A549 (cell line): ENCODE measurements around the gene TOM1L2. TPM values are rescaled to one million over a fixed set of nuclear protein-coding genes. Genes with fewer than 3 reads are reported as not detected.
A peak's percentile ranks its signal among the peaks of the same experiment; 100 is the strongest.

Source experiments
- ATAC-seq, 2 experiments: fragments of 200-7000 bp in 1 of 2; fragments of >200 bp in 1 of 2; cut with Nextera tagmentation in 1 of 2; cut with Tn5 transposase in 1 of 2; 3 replicates each; pipeline versions ENCODE4 v1.8.0 to v1.9.1; 2018 to 2020; ENCODE audit warnings: mild to moderate bottlenecking in 1 of 2, moderate library complexity in 1 of 2
- CTCF ChIA-PET: fragments of 300-600 bp; sonication (Branson Sonifier 250); formaldehyde crosslinking; extraction: SDS; loops from one replicate; lab custom pipeline; 2021; ENCODE audit warnings: antibody characterized with exemption, inconsistent platforms; lab: Yijun Ruan, JAX
- POLR2A ChIA-PET: fragments of 350-600 bp; formaldehyde crosslinking; extraction: SDS; loops from one replicate; lab custom pipeline; 2021; ENCODE audit warnings: antibody characterized with exemption, inconsistent platforms; lab: Yijun Ruan, JAX
- DNase-seq, 2 experiments: peaks; one replicate each; pipeline versions ENCODE4 v3.0.0 to v3.0.0-alpha.2; 2011 to 2016; ENCODE audit warnings: low read depth in 1 of 2, low spot score in 1 of 2
- FAIRE-seq: peaks from 2 replicates; lab custom pipeline; 2011; peaks lifted over from hg19 to GRCh38; lab: Jason Lieb, UNC
- H3K27ac ChIP-seq, 2 experiments: fragments of >200 bp; sonication (Bioruptor Twin); formaldehyde crosslinking; 3 replicates each; pipeline ENCODE4 v1.5.1; 2016 to 2017
- H3K4me1 ChIP-seq: fragments of >200 bp; sonication (Bioruptor Twin); formaldehyde crosslinking; 3 replicates; pipeline ENCODE4 v1.6.1; 2016
- H3K4me2 ChIP-seq: fragments of >200 bp; sonication (Bioruptor Twin); formaldehyde crosslinking; 3 replicates; pipeline ENCODE4 v1.6.1; 2016
- H3K4me3 ChIP-seq: fragments of >200 bp; sonication (Bioruptor Twin); formaldehyde crosslinking; 3 replicates; pipeline ENCODE4 v1.5.1; 2016
- H3K9me3 ChIP-seq: fragments of >200 bp; sonication (Bioruptor Twin); formaldehyde crosslinking; 3 replicates; pipeline ENCODE4 v1.6.1; 2016
- CBX2 ChIP-seq: fragments of 200-600 bp; sonication (generic); IDR thresholded peaks from 2 replicates; pipeline ENCODE4 v1.6.1; 2016; ENCODE audit warnings: low read depth, mild to moderate bottlenecking, borderline replicate concordance
- CBX8 ChIP-seq: fragments of 200-600 bp; sonication (generic); IDR thresholded peaks from 2 replicates; pipeline ENCODE4 v1.6.1; 2016
- CEBPB ChIP-seq, 2 experiments: fragments of >200 bp in 1 of 2; sonication (Bioruptor Twin) in 1 of 2; formaldehyde crosslinking in 1 of 2; IDR thresholded peaks; 2 replicates each; pipeline ENCODE4 v1.6.1; 2012 to 2016
- CHD4 ChIP-seq: fragments of 200-600 bp; sonication (generic); IDR thresholded peaks from 2 replicates; pipeline ENCODE4 v1.6.1; 2016; ENCODE audit warnings: antibody characterized with exemption, mild to moderate bottlenecking, borderline replicate concordance
- EHF ChIP-seq: fragments of 250-450 bp; sonication (Bioruptor Pico); IDR thresholded peaks from 2 replicates; pipeline ENCODE4 v1.5.0; 2020; ENCODE audit warnings: mild to moderate bottlenecking
- EHMT2 ChIP-seq: fragments of 200-600 bp; sonication (generic); IDR thresholded peaks from 2 replicates; pipeline ENCODE4 v1.6.1; 2016; ENCODE audit warnings: antibody characterized with exemption, low read depth, mild to moderate bottlenecking, moderate library complexity
- EP300 ChIP-seq, 2 experiments: fragments of >200 bp; sonication (Bioruptor Twin); formaldehyde crosslinking; IDR thresholded peaks; 2 replicates in 1 of 2; 3 replicates in 1 of 2; pipeline ENCODE4 v1.6.1; 2016 to 2017
- FOSB ChIP-seq: fragments of 250-450 bp; sonication (Bioruptor Pico); IDR thresholded peaks from 2 replicates; pipeline ENCODE4 v1.5.0; 2020; ENCODE audit warnings: mild to moderate bottlenecking, moderate library complexity
- FOSL2 ChIP-seq, 2 experiments: fragments of 450-650 bp in 1 of 2; fragments of >200 bp in 1 of 2; sonication (Bioruptor Twin) in 1 of 2; formaldehyde crosslinking; IDR thresholded peaks; 2 replicates each; pipeline versions ENCODE4 v1.5.0 to v1.6.1; 2016 to 2020; ENCODE audit warnings: mild to moderate bottlenecking in 1 of 2, moderate library complexity in 1 of 2
- GATA3 ChIP-seq: IDR thresholded peaks from 2 replicates; pipeline ENCODE4 v1.6.1; 2012; ENCODE audit warnings: borderline replicate concordance
- HDAC2 ChIP-seq: fragments of 200-600 bp; sonication (generic); IDR thresholded peaks from 2 replicates; pipeline ENCODE4 v1.6.1; 2016
- HEYL ChIP-seq: fragments of 250-450 bp; sonication (Bioruptor Pico); IDR thresholded peaks from 2 replicates; pipeline ENCODE4 v1.8.0; 2021; ENCODE audit warnings: mild to moderate bottlenecking, moderate library complexity
- HOXA7 ChIP-seq: fragments of 250-450 bp; sonication (Bioruptor Pico); IDR thresholded peaks from 2 replicates; pipeline ENCODE4 v1.5.0; 2020; ENCODE audit warnings: mild to moderate bottlenecking, moderate library complexity
- HOXB13 ChIP-seq: fragments of 250-450 bp; sonication (Bioruptor Pico); IDR thresholded peaks from 2 replicates; pipeline ENCODE4 v1.5.0; 2020; ENCODE audit warnings: low read depth, mild to moderate bottlenecking, moderate library complexity
- JUNB ChIP-seq: fragments of >200 bp; sonication (Bioruptor Twin); formaldehyde crosslinking; IDR thresholded peaks from 2 replicates; pipeline ENCODE4 v1.6.1; 2016
- KDM1A ChIP-seq: fragments of 200-600 bp; sonication (generic); IDR thresholded peaks from 2 replicates; pipeline ENCODE4 v1.6.1; 2016; ENCODE audit warnings: low read depth, mild to moderate bottlenecking
- MYC ChIP-seq: IDR thresholded peaks from 2 replicates; pipeline ENCODE4 v1.6.1; 2012; ENCODE audit warnings: mild to moderate bottlenecking, inconsistent platforms, low read length, improper control_type of control experiment, borderline replicate concordance
- NFE2L2 ChIP-seq: fragments of 150-350 bp; conservative IDR thresholded peaks from 2 replicates; pipeline ENCODE4 v1.6.1; 2014; ENCODE audit warnings: low read length
- NPAS2 ChIP-seq: fragments of 250-450 bp; sonication (Bioruptor Pico); IDR thresholded peaks from 2 replicates; pipeline ENCODE4 v1.8.0; 2022; ENCODE audit warnings: mild to moderate bottlenecking, moderate library complexity, borderline replicate concordance
- NR3C1 ChIP-seq: fragments of >200 bp; sonication (Bioruptor Twin); formaldehyde crosslinking; IDR thresholded peaks from 3 replicates; pipeline ENCODE4 v1.6.1; 2017
- PHF8 ChIP-seq: fragments of 200-600 bp; sonication (generic); IDR thresholded peaks from 2 replicates; pipeline ENCODE4 v1.6.1; 2016; ENCODE audit warnings: low read depth, mild to moderate bottlenecking, antibody characterized with exemption, moderate library complexity, borderline replicate concordance
- POLR2A ChIP-seq: IDR thresholded peaks from 2 replicates; pipeline ENCODE4 v1.6.1; 2012; ENCODE audit warnings: mild to moderate bottlenecking, low read length
- RFX5 ChIP-seq: fragments of 450-650 bp; IDR thresholded peaks from 2 replicates; pipeline ENCODE4 v1.7.1; 2014; ENCODE audit warnings: antibody characterized with exemption, mild to moderate bottlenecking, moderate library complexity
- ZFP36 ChIP-seq: fragments of 450-650 bp; IDR thresholded peaks from 2 replicates; pipeline ENCODE4 v1.6.1; 2014; ENCODE audit warnings: borderline replicate concordance; ENCODE audit not compliant: partially characterized antibody
- ZSCAN20 ChIP-seq: fragments of 250-450 bp; sonication (Bioruptor Pico); IDR thresholded peaks from 2 replicates; pipeline ENCODE4 v1.8.0; 2022; ENCODE audit warnings: mild to moderate bottlenecking, moderate library complexity
- WGBS: methylation state at CpG from one replicate; pipeline ENCODE4 v1.1.6; 2017; ENCODE audit errors: missing lambda C conversion rate; 5-methylcytosine and 5-hydroxymethylcytosine counted together
- polyA plus RNA-seq, 4 experiments: library from polyadenylated mRNA; depleted of rRNA in 3 of 4; stranded (reverse); fragments of >200 nt; fragmentation: RNase III in 1 of 4; extraction: RNeasy Plus Mini Kit Qiagen cat#74134 plus additional on column Dnase treatment in 1 of 4; gene quantifications; 2 replicates in 3 of 4; 3 replicates in 1 of 4; pipeline ENCODE4 v1.2.3, GENCODE V29; 2011 to 2017
- TF ChIP-seq, protein P1 (sequence below): IDR thresholded peaks from 2 replicates; pipeline ENCODE4 v1.6.1; 2012
- TF ChIP-seq, protein P2 (sequence below): IDR thresholded peaks from 2 replicates; pipeline ENCODE4 v1.6.1; 2012
- TF ChIP-seq, protein P3 (sequence below): fragments of 450-650 bp; IDR thresholded peaks from 2 replicates; pipeline ENCODE4 v1.6.1; 2014; ENCODE audit warnings: antibody characterized with exemption
- TF ChIP-seq, protein P4 (sequence below): fragments of >200 bp; sonication (Bioruptor Twin); formaldehyde crosslinking; IDR thresholded peaks from 2 replicates; pipeline ENCODE4 v1.6.1; 2016
- TF ChIP-seq, protein P5 (sequence below): fragments of 250-450 bp; sonication (Bioruptor Pico); IDR thresholded peaks from 2 replicates; pipeline ENCODE4 v1.5.0; 2021; ENCODE audit warnings: mild to moderate bottlenecking, moderate library complexity, borderline replicate concordance
- TF ChIP-seq, protein P6 (sequence below): IDR thresholded peaks from 2 replicates; pipeline ENCODE4 v1.6.1; 2012; ENCODE audit warnings: low read depth, borderline replicate concordance

The TOM1L2 gene
- polyA plus RNA-seq, 2 of the 4 experiments (the other 2 are of a cell fraction): 19.2 to 24.7 TPM

DNA sequence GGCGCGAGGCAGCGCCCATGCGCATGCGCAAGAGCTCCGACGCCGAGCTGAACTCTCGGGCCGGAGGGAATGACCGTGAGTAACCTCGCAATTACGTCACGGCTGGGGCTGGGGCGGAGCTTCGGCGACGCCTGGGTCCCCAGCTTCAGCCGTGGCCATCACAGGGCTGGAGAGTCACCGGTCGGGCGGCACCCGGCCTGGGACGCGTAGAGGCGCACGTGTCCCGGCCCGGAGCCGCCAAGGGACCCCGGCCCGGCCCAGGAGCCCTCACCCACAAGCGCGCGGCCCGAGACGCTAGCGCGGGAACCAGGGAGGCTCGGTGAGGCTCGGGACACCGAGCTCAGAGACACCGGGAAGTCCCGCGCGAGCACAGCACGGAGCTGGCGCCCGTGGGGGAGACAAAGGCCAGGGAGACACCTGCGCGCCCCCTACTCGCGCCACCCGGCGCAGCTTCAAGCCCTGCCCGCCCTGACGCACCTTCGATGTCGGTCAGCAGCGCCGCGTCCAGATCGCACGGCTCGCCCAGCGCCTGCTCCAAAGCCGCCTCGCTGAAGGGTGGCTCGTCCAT is 135.9 kb downstream of the TOM1L2 start (continued):
- TF ChIP-seq, protein P1, sequence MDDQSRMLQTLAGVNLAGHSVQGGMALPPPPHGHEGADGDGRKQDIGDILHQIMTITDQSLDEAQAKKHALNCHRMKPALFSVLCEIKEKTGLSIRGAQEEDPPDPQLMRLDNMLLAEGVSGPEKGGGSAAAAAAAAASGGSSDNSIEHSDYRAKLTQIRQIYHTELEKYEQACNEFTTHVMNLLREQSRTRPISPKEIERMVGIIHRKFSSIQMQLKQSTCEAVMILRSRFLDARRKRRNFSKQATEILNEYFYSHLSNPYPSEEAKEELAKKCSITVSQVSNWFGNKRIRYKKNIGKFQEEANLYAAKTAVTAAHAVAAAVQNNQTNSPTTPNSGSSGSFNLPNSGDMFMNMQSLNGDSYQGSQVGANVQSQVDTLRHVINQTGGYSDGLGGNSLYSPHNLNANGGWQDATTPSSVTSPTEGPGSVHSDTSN: no peak
- no peak for TF ChIP-seq CBX8
- TF ChIP-seq, protein P2, sequence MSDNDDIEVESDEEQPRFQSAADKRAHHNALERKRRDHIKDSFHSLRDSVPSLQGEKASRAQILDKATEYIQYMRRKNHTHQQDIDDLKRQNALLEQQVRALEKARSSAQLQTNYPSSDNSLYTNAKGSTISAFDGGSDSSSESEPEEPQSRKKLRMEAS: peak; percentile 92
- peak; percentile 96 for TF ChIP-seq MYC

DNA sequence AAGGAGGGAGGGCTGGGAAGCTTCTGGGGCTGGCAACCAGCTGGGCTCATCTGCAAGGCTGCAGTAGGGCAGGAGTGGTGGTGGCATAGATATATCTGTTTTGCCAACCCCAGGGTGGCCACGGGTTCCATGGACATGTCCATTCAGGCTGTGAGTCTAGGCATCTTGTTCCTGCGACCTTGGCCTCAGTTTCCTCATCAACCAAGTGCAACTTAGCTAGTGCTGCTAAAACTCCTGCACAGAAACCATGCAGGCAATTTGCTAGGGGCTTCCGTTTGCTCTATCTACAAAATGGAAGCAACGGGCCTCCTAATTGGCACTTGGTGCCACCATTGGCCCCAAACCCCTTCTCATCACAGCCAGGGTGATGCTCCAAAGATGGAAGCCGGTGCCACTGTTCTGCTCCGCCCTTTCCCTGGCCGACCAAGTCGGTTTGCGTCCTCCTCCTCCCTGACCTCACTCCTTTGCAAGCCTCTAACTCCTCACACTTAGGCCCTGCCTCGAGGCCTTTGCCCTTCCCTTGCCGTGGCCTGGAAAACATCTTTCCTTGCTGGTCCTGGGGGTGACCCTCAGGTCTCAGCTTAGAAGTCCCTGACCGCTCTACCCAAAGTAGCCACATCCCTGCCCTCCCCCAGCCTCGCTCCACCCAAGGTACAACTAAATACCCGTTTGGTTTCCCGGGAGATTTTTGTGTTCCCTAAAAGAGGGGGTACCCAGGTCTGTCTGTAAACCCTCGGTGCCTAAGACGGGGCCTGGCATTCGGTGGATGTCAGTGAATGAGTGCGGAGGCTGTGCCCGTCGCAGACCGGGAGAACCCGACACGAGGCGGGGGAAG is 136.6 kb downstream of the TOM1L2 start:
- ATAC-seq (peak in 1 of 2 experiments; percentile 3; a peak in 3 of 6 replicates), DNase-seq (no peak), FAIRE-seq (no peak)
- H3K4me2 ChIP-seq: peak overlapping the region; percentile 93
- POLR2A ChIA-PET: interaction anchor here (0.5 to 5.7 kb wide), 26 partner anchors 9 to 348 kb away, joined by 3 to 105 read pairs (median 8); partner anchors contain the start of genes ALKBH5, ATPAF2, DRC3 and GID4
- 17% methylated on average over 25 of the region's 25 CpGs for WGBS
- peak overlapping the region; percentile 98 for H3K27ac ChIP-seq
- H3K4me3 ChIP-seq: peak overlapping the region; percentile 85
- no peaks in the 10 kb centered on the region for H3K9me3 ChIP-seq
- CTCF ChIA-PET: interaction anchor here (0.8 to 22.1 kb wide), 14 partner anchors 8 to 198 kb away, joined by 3 to 402 read pairs (median 4); partner anchors contain the start of gene RAI1
- H3K4me1 ChIP-seq: peaks cover 82% of the 10 kb centered on the region
- TF ChIP-seq ZSCAN20 (no peak), EHMT2 (no peak), POLR2A (no peak), FOSL2 (IDR thresholded peaks at IDR 0.05) (no peak), FOSL2 (CRISPR knock-in tag; IDR thresholded peaks at IDR 0.05) (no peak), ZFP36 (no peak), HEYL (CRISPR knock-in tag) (peak; percentile 65; the same call in 1 of the 2 replicates), JUNB (no peak), FOSB (CRISPR knock-in tag) (0 out of 2 replicates have a peak, but pooled peaks have one; percentile 60), NFE2L2 (no peak), NPAS2 (CRISPR knock-in tag) (0 out of 2 replicates have a peak, but pooled peaks have one; percentile 29), CBX2 (no peak), NR3C1 (no peak), KDM1A (no peak), EHF (CRISPR knock-in tag) (no peak), CEBPB (IDR thresholded peaks at IDR 0.05) (no peak), GATA3 (no peak), EP300 (IDR thresholded peaks at IDR 0.05) (no peak), CBX8 (no peak), CHD4 (no peak), RFX5 (no peak), PHF8 (no peak), HDAC2 (no peak), MYC (no peak), HOXA7 (CRISPR knock-in tag) (peak; percentile 56; the same call in 1 of the 2 replicates), HOXB13 (CRISPR knock-in tag) (peak; percentile 87)
- TF ChIP-seq, protein P3, sequence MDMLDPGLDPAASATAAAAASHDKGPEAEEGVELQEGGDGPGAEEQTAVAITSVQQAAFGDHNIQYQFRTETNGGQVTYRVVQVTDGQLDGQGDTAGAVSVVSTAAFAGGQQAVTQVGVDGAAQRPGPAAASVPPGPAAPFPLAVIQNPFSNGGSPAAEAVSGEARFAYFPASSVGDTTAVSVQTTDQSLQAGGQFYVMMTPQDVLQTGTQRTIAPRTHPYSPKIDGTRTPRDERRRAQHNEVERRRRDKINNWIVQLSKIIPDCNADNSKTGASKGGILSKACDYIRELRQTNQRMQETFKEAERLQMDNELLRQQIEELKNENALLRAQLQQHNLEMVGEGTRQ: no peak
- TF ChIP-seq, protein P4, sequence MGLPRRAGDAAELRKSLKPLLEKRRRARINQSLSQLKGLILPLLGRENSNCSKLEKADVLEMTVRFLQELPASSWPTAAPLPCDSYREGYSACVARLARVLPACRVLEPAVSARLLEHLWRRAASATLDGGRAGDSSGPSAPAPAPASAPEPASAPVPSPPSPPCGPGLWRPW: no peak
- TF ChIP-seq, protein P2: peak; percentile 99
- TF ChIP-seq, protein P1: no peak
- TF ChIP-seq, protein P5, sequence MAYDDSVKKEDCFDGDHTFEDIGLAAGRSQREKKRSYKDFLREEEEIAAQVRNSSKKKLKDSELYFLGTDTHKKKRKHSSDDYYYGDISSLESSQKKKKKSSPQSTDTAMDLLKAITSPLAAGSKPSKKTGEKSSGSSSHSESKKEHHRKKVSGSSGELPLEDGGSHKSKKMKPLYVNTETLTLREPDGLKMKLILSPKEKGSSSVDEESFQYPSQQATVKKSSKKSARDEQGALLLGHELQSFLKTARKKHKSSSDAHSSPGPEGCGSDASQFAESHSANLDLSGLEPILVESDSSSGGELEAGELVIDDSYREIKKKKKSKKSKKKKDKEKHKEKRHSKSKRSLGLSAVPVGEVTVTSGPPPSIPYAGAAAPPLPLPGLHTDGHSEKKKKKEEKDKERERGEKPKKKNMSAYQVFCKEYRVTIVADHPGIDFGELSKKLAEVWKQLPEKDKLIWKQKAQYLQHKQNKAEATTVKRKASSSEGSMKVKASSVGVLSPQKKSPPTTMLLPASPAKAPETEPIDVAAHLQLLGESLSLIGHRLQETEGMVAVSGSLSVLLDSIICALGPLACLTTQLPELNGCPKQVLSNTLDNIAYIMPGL (CRISPR knock-in tag): 0 out of 2 replicates have a peak, but pooled peaks have one; percentile 16
- TF ChIP-seq, protein P6, sequence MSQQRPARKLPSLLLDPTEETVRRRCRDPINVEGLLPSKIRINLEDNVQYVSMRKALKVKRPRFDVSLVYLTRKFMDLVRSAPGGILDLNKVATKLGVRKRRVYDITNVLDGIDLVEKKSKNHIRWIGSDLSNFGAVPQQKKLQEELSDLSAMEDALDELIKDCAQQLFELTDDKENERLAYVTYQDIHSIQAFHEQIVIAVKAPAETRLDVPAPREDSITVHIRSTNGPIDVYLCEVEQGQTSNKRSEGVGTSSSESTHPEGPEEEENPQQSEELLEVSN: peak; percentile 98; the same call in 1 of the 2 replicates
